OCI-LY1 (cell line): ENCODE measurements around the gene COPA.

Experiments used
- EZH2 ChIP-seq: fragments of 200-600 bp; sonication (generic), shearing (Covaris generic); IDR thresholded peaks from 2 replicates; pipeline ENCODE4 v1.8.0; 2017; ENCODE audit warnings: borderline replicate concordance, mixed run types, mild to moderate bottlenecking, antibody characterized with exemption, low read length, moderate library complexity, mixed read lengths
- TF ChIP-seq, protein P1 (sequence below): fragments of 200-600 bp; sonication (generic), shearing (Covaris generic); IDR thresholded peaks from 2 replicates; pipeline ENCODE4 v1.5.1; 2017; ENCODE audit warnings: mild to moderate bottlenecking, antibody characterized with exemption, low read length, moderate library complexity, mixed read lengths

DNA sequence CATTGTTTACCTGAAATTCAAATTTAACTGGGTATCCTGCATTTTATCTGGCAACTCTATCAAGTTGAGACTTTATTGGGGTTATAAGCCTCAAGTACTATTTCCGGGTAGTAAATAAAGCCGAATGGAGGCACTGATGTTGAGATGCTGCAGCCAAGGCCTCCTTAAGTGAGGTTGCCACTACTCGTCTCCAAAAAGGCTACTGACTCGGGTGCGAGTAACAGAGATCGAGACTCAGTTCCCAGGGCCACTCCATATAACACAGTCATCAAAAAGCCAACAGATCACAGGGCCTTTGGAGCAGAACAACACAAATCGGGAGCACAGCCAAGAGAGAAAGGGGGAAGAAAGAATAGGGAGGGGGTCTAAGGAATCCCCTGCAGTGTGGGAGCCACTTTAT lies 524 bp downstream of the COPA start:
- TF ChIP-seq, protein P1, sequence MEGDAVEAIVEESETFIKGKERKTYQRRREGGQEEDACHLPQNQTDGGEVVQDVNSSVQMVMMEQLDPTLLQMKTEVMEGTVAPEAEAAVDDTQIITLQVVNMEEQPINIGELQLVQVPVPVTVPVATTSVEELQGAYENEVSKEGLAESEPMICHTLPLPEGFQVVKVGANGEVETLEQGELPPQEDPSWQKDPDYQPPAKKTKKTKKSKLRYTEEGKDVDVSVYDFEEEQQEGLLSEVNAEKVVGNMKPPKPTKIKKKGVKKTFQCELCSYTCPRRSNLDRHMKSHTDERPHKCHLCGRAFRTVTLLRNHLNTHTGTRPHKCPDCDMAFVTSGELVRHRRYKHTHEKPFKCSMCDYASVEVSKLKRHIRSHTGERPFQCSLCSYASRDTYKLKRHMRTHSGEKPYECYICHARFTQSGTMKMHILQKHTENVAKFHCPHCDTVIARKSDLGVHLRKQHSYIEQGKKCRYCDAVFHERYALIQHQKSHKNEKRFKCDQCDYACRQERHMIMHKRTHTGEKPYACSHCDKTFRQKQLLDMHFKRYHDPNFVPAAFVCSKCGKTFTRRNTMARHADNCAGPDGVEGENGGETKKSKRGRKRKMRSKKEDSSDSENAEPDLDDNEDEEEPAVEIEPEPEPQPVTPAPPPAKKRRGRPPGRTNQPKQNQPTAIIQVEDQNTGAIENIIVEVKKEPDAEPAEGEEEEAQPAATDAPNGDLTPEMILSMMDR = no peak
- TF ChIP-seq EZH2 = no peak
